ENCODE data around the gene CCDC71.

Gene CCDC71

GRCh38 chr3:49124991-49125670, 41.0 kb downstream of the CCDC71 start:
- DNase-seq = no peak

- no peak for DNase-seq
These were observed 41.9 kb downstream of the CCDC71 start for GRCh38 chr3:49124203-49124602.

GRCh38 chr3:49123687-49124086, 42.4 kb downstream of the CCDC71 start:
- no peak for DNase-seq

GRCh38 chr3:49122886-49123545, 43.1 kb downstream of the CCDC71 start:
- DNase-seq = no peak

GRCh38 chr3:49122451-49122850, 43.7 kb downstream of the CCDC71 start:
- DNase-seq = no peak

- DNase-seq = no peak
These were observed 44.1 kb downstream of the CCDC71 start for GRCh38 chr3:49122022-49122421.

GRCh38 chr3:49121132-49121736, 44.9 kb downstream of the CCDC71 start:
- DNase-seq = no peak

GRCh38 chr3:49120438-49121131, 45.5 kb downstream of the CCDC71 start, which contains the start of gene USP19:
Gene USP19, minus strand, starts transcription at chr3:49120823. Its CDS starts 1,678 bp downstream, at chr3:49119145.
- DNase-seq = peak; percentile 91

GRCh38 chr3:49120096-49120437, 46.1 kb downstream of the CCDC71 start:
- no peak for DNase-seq

- DNase-seq = no peak
These were observed 46.7 kb downstream of the CCDC71 start for GRCh38 chr3:49119439-49119838.

- DNase-seq = no peak
These were observed 47.1 kb downstream of the CCDC71 start for GRCh38 chr3:49119036-49119435.
